A673 (cell line): ENCODE data around the gene MINDY4. TPM values are rescaled to one million over a fixed set of nuclear protein-coding genes. Genes with fewer than 3 reads are reported as not detected.

Experiments used
- BruUV-seq: library from RNA; stranded (reverse); fragments of 400-500 nt; replicated peaks from 2 replicates; lab custom pipeline; 2021; lab: Mats Ljungman, UMichigan
- CTCF ChIA-PET: fragments of 300-600 bp; sonication (Branson Sonifier 250); formaldehyde crosslinking; loops from one replicate; lab custom pipeline; 2022; ENCODE audit warnings: antibody characterized with exemption; lab: Charles Lee
- POLR2A ChIA-PET: fragments of 300-600 bp; sonication (Branson Sonifier 250); formaldehyde crosslinking; loops from one replicate; lab custom pipeline; 2022; ENCODE audit warnings: antibody characterized with exemption; ENCODE audit not compliant: low non-redundant PET; lab: Charles Lee
- DNase-seq: peaks from one replicate; pipeline ENCODE4 v3.0.0-alpha.2; 2015; ENCODE audit warnings: low spot score
- H3K27ac ChIP-seq: fragments of 200-600 bp; sonication (generic); 2 replicates; pipeline ENCODE4 v1.5.1; 2016; ENCODE audit warnings: mixed run types, low read depth, mild to moderate bottlenecking, mixed read lengths, antibody characterized with exemption, low read length; ENCODE audit not compliant: poor library complexity, severe bottlenecking
- H3K27me3 ChIP-seq: fragments of 200-600 bp; sonication (generic); replicated peaks from 2 replicates; pipeline ENCODE4 v1.6.1; 2017; ENCODE audit warnings: mixed run types, low read depth, mild to moderate bottlenecking, mixed read lengths, antibody characterized with exemption, low read length; ENCODE audit not compliant: insufficient read depth, poor library complexity
- H3K36me3 ChIP-seq: fragments of 200-600 bp; sonication (generic); 2 replicates; pipeline ENCODE4 v1.6.1; 2016; ENCODE audit warnings: mixed run types, mild to moderate bottlenecking, mixed read lengths, antibody characterized with exemption, low read length; ENCODE audit not compliant: insufficient read depth, poor library complexity, severe bottlenecking
- H3K4me1 ChIP-seq: fragments of 200-600 bp; sonication (generic); 2 replicates; pipeline ENCODE4 v1.6.1; 2017; ENCODE audit warnings: mixed run types, mild to moderate bottlenecking, mixed read lengths, antibody characterized with exemption, low read length; ENCODE audit not compliant: insufficient read depth, poor library complexity, severe bottlenecking
- H3K4me3 ChIP-seq: fragments of 200-600 bp; sonication (generic); 2 replicates; pipeline ENCODE4 v1.5.1; 2016; ENCODE audit warnings: low read depth, mixed run types, mild to moderate bottlenecking, mixed read lengths, low read length; ENCODE audit not compliant: poor library complexity, severe bottlenecking
- H3K9me3 ChIP-seq: fragments of 200-600 bp; sonication (generic); 2 replicates; pipeline ENCODE4 v1.6.1; 2016; ENCODE audit warnings: mixed run types, low read depth, mild to moderate bottlenecking, mixed read lengths, antibody characterized with exemption, low read length; ENCODE audit not compliant: poor library complexity, severe bottlenecking
- CTCF ChIP-seq: fragments of 300-800, 200-600 bp; sonication (generic); conservative IDR thresholded peaks from 2 replicates; pipeline ENCODE4 v1.5.1; 2017; ENCODE audit warnings: low read depth, mild to moderate bottlenecking, antibody characterized with exemption, low read length, moderate library complexity, mixed read lengths
- EZH2 ChIP-seq: fragments of 200-600 bp; sonication (generic); IDR thresholded peaks from 2 replicates; pipeline ENCODE4 v1.6.1; 2017; ENCODE audit warnings: borderline replicate concordance, low read depth, mild to moderate bottlenecking, mixed read lengths, antibody characterized with exemption, low read length; ENCODE audit not compliant: poor library complexity, severe bottlenecking
- intact Hi-C: fragments of 100-400 bp; cut with micrococcal nuclease; formaldehyde crosslinking; loops from one replicate; pipeline ENCODE4 v1.10.0; 2022; ENCODE audit not compliant: unreplicated experiment
- total RNA-seq: library from RNA; stranded (reverse); gene quantifications from 2 replicates; pipeline ENCODE4 v1.2.3, GENCODE V29; 2021

Gene MINDY4
- total RNA-seq, 1 experiment from 2014 or later, result 3.8 TPM

GRCh38 chr7:30837581-30837980, 66.4 kb downstream of the MINDY4 start:
- Histone ChIP-seq H3K27ac (no peak overlapping the region), H3K27me3 (no peaks in the 10 kb centered on the region), H3K4me3 (no peak overlapping the region), H3K9me3 (no peaks in the 10 kb centered on the region), H3K36me3 (no peaks in the 10 kb centered on the region), H3K4me1 (no peaks in the 10 kb centered on the region)
- no TSS peak for BruUV-seq
- no peak for DNase-seq
- TF ChIP-seq CTCF (no peak), EZH2 (no peak)
- intact Hi-C loops, result no loop called here
- ChIA-PET POLR2A (no interaction called here), CTCF (no interaction called here)

- TF ChIP-seq CTCF (no peak), EZH2 (no peak)
- H3K27me3 ChIP-seq, result no peaks in the 10 kb centered on the region
- POLR2A ChIA-PET, result no interaction called here
- CTCF ChIA-PET, result no interaction called here
- no TSS peak for BruUV-seq
- H3K36me3 ChIP-seq, result no peaks in the 10 kb centered on the region
- H3K9me3 ChIP-seq, result no peaks in the 10 kb centered on the region
- intact Hi-C loops, result no loop called here
- no peak overlapping the region for H3K4me3 ChIP-seq
- DNase-seq, result no peak
- H3K27ac ChIP-seq, result no peak overlapping the region
- H3K4me1 ChIP-seq, result no peaks in the 10 kb centered on the region
Measured at GRCh38 chr7:30838008-30838407, 66.8 kb downstream of the MINDY4 start.

GRCh38 chr7:30840141-30841024, 69.2 kb downstream of the MINDY4 start:
- Histone ChIP-seq H3K27me3 (no peaks in the 10 kb centered on the region), H3K9me3 (no peaks in the 10 kb centered on the region), H3K27ac (no peak overlapping the region), H3K4me3 (no peak overlapping the region), H3K4me1 (no peaks in the 10 kb centered on the region), H3K36me3 (no peaks in the 10 kb centered on the region)
- ChIA-PET CTCF (no interaction called here), POLR2A (no interaction called here)
- no peak for TF ChIP-seq EZH2
- TF ChIP-seq CTCF, result no peak
- DNase-seq, result no peak
- intact Hi-C loops, result no loop called here
- no TSS peak for BruUV-seq
